ENCODE measurements around the gene EBI3.

The EBI3 gene

GRCh38 chr19:4197228-4197624 is 32.1 kb upstream of the EBI3 start:
- Histone ChIP-seq H4K20me1 (ENCODE audit: control insufficient read depth, insufficient read depth, low read depth, low read length) (no peaks in the 10 kb centered on the region; the same call in 1 of the 2 replicates), H3K9me3 (ENCODE audit: control insufficient read depth, insufficient read depth, low read length) (peaks cover 7% of the 10 kb centered on the region), H3K36me3 (ENCODE audit: control insufficient read depth, low read length) (no peaks in the 10 kb centered on the region), H3K79me2 (ENCODE audit: control insufficient read depth, low read length) (no peaks in the 10 kb centered on the region), H3K9me2 (replicated peaks; ENCODE audit: control insufficient read depth, low read length) (no peaks in the 10 kb centered on the region), H3K4me2 (ENCODE audit: low read length) (no peak overlapping the region), H3K4me3 (ENCODE audit: low read length) (no peak overlapping the region), H3F3A (ENCODE audit: control insufficient read depth, insufficient read depth) (no peaks in the 10 kb centered on the region), H3K27ac (ENCODE audit: low read depth, low read length) (no peak overlapping the region), H3K27me3 (ENCODE audit: control insufficient read depth, low read length) (peaks cover 6% of the 10 kb centered on the region; the same call in 1 of the 2 replicates), H3K4me1 (ENCODE audit: control insufficient read depth, low read length) (no peaks in the 10 kb centered on the region)
- no peak for TF ChIP-seq EZH2phosphoT487 (IDR thresholded peaks at IDR 0.05; ENCODE audit: borderline replicate concordance, low read length)
- no peak for TF ChIP-seq CTCF (IDR thresholded peaks at IDR 0.05; ENCODE audit: low read depth, low read length, poor library complexity, severe bottlenecking)

GRCh38 chr19:4197625-4198466 is 31.5 kb upstream of the EBI3 start:
- Histone ChIP-seq H3K36me3 (ENCODE audit: control insufficient read depth, low read length) (no peaks in the 10 kb centered on the region), H3K9me2 (replicated peaks; ENCODE audit: control insufficient read depth, low read length) (no peaks in the 10 kb centered on the region), H3K79me2 (ENCODE audit: control insufficient read depth, low read length) (no peaks in the 10 kb centered on the region), H3K9me3 (ENCODE audit: control insufficient read depth, insufficient read depth, low read length) (peaks cover 7% of the 10 kb centered on the region), H3K27ac (ENCODE audit: low read depth, low read length) (no peak overlapping the region), H4K20me1 (ENCODE audit: control insufficient read depth, insufficient read depth, low read depth, low read length) (no peaks in the 10 kb centered on the region; the same call in 1 of the 2 replicates), H3K4me3 (ENCODE audit: low read length) (no peak overlapping the region), H3K4me2 (ENCODE audit: low read length) (no peak overlapping the region), H3K4me1 (ENCODE audit: control insufficient read depth, low read length) (no peaks in the 10 kb centered on the region), H3K27me3 (ENCODE audit: control insufficient read depth, low read length) (peaks cover 6% of the 10 kb centered on the region; the same call in 1 of the 2 replicates), H3F3A (ENCODE audit: control insufficient read depth, insufficient read depth) (no peaks in the 10 kb centered on the region)
- TF ChIP-seq CTCF (IDR thresholded peaks at IDR 0.05; ENCODE audit: low read depth, low read length, poor library complexity, severe bottlenecking) (no peak), EZH2phosphoT487 (IDR thresholded peaks at IDR 0.05; ENCODE audit: borderline replicate concordance, low read length) (no peak)

DNA sequence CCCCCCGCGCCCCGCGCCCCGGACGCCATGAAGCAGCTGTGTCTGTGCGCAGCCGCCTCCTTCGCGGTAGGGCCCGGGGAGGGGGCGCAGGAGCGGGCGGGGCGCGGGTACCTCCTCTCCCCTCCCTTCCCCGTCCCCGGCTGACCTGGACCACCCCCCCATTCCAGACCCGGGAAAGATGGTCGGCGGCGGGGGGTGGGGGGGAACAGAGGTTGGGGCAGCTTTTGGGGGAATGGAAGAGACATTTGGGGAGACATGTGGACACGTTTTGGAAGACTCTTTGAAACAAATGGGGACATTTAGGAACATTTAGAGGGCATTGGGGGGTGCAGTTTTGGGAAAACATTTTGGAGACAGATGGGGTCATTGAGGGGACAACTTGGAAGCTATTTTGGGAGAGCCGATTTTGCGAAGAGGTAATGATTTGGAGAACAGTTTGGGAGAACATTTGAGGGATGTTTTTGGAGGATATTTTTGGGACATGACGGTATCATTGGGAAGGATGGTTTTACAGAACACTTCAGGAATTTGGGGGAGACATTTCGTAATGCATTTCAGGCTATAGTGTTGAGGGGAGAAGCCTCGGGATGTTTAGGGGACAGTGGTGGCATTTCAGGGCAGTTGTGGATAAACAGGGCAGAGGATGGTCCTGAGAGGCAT is 30.7 kb upstream of the EBI3 start:
- no peak for TF ChIP-seq EZH2phosphoT487 (IDR thresholded peaks at IDR 0.05; ENCODE audit: borderline replicate concordance, low read length)
- no peak for TF ChIP-seq CTCF (IDR thresholded peaks at IDR 0.05; ENCODE audit: low read depth, low read length, poor library complexity, severe bottlenecking)
- no peak overlapping the region for H3K27ac ChIP-seq (ENCODE audit: low read depth, low read length)
- no peak overlapping the region for H3K4me3 ChIP-seq (ENCODE audit: low read length)
- no peak overlapping the region for H3K4me2 ChIP-seq (ENCODE audit: low read length)
- H3K4me1 ChIP-seq (ENCODE audit: control insufficient read depth, low read length) = no peaks in the 10 kb centered on the region
- peaks cover 6% of the 10 kb centered on the region; the same call in 1 of the 2 replicates for H3K27me3 ChIP-seq (ENCODE audit: control insufficient read depth, low read length)
- H3K9me3 ChIP-seq (ENCODE audit: control insufficient read depth, insufficient read depth, low read length) = peaks cover 7% of the 10 kb centered on the region
- no peaks in the 10 kb centered on the region for H3K36me3 ChIP-seq (ENCODE audit: control insufficient read depth, low read length)
- H3F3A ChIP-seq (ENCODE audit: control insufficient read depth, insufficient read depth) = no peaks in the 10 kb centered on the region
- no peaks in the 10 kb centered on the region; the same call in 1 of the 2 replicates for H4K20me1 ChIP-seq (ENCODE audit: control insufficient read depth, insufficient read depth, low read depth, low read length)
- no peaks in the 10 kb centered on the region for H3K79me2 ChIP-seq (ENCODE audit: control insufficient read depth, low read length)
- no peaks in the 10 kb centered on the region for H3K9me2 ChIP-seq (replicated peaks; ENCODE audit: control insufficient read depth, low read length)

All from DOHH2 (cell line).